AG10803 (cell line): ENCODE measurements around the gene MRPS7.

ENCODE experiments used
- DNase-seq: peaks from one replicate; pipeline ENCODE4 v3.0.0; 2010; ENCODE audit warnings: low read depth
- H3K4me3 ChIP-seq: 2 replicates; pipeline ENCODE4 v1.5.1; 2011; ENCODE audit warnings: mild to moderate bottlenecking, low read length, control low read depth
- CTCF ChIP-seq: conservative IDR thresholded peaks from 2 replicates; pipeline ENCODE4 v1.5.1; 2011; ENCODE audit warnings: mild to moderate bottlenecking, low read length, control low read depth, inconsistent platforms

Gene MRPS7

DNA sequence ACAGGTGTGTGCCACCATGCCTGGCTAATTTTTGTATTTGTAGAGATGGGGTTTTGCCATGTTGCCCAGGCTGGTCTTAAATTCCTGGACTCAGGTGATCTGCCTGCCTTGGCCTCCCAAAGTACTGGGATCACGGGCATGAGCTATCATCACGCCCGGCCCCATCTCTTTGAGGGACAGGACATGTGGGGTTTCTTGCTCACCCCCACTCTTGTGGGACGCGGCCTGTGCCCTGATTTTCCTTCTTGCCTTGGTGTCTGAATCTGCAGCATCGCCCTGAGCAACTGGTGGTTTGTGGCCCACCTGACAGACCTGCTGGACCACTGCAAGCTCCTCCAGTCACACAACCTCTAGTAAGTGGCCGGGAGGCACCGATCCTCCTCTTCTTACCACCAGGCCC lies 30.6 kb upstream of the MRPS7 start:
- DNase-seq: no peak
- TF ChIP-seq CTCF: no peak
- no peak overlapping the region for H3K4me3 ChIP-seq

- DNase-seq: no peak
- no peak overlapping the region for H3K4me3 ChIP-seq
- no peak for TF ChIP-seq CTCF
These were observed 29.8 kb upstream of the MRPS7 start for GRCh38 chr17:75231741-75232464.

- H3K4me3 ChIP-seq: no peak overlapping the region
- no peak for DNase-seq
- no peak for TF ChIP-seq CTCF
These were observed 28.9 kb upstream of the MRPS7 start for GRCh38 chr17:75232786-75233185.

GRCh38 chr17:75237100-75238014 lies 24.3 kb upstream of the MRPS7 start:
- DNase-seq: no peak

GRCh38 chr17:75238020-75238580 lies 23.6 kb upstream of the MRPS7 start:
- no peak for DNase-seq
- TF ChIP-seq CTCF: no peak
- no peak overlapping the region for H3K4me3 ChIP-seq

More at GRCh38 chr17:75237100-75238014, 24.3 kb upstream of the MRPS7 start:
- H3K4me3 ChIP-seq: no peak overlapping the region
- TF ChIP-seq CTCF: no peak

- peak; percentile 83 for TF ChIP-seq CTCF
- DNase-seq: peak; percentile 67
- H3K4me3 ChIP-seq: no peak overlapping the region
These were observed 22.9 kb upstream of the MRPS7 start for GRCh38 chr17:75238684-75239191.
